ENCODE data around the gene IGFBP7. TPM values are rescaled to one million over a fixed set of nuclear protein-coding genes. Genes with fewer than 3 reads are reported as not detected.

Gene IGFBP7
- total and polyA plus RNA-seq, 10 of the 15 experiments (the other 5 are each of a cell fraction or from before 2014, with no cell fraction given) = 0.69 to 1.9 (median 1.4) TPM; not detected in 5

GRCh38 chr4:57146444-57146843, 36.3 kb upstream of the IGFBP7 start:
- 59% methylated on average over 4 of the region's 4 CpGs for WGBS (ENCODE audit: insufficient coverage, insufficient replicate concordance, low lambda C conversion rate, missing lambda C conversion rate)
- Histone ChIP-seq H3K4me2 (ENCODE audit: control insufficient read depth, insufficient read depth) (no peak overlapping the region), H3K4me3 (no peak overlapping the region), H3K79me2 (ENCODE audit: control insufficient read depth, insufficient read depth, low read length) (no peaks in the 10 kb centered on the region), H3K36me3 (ENCODE audit: control insufficient read depth in 2 of 2, insufficient read depth in 2 of 2, low read length in 1 of 2) (no peaks in the 10 kb centered on the region), H3K4me1 (ENCODE audit: control insufficient read depth, insufficient read depth, low read length) (no peaks in the 10 kb centered on the region), H4K20me1 (ENCODE audit: control insufficient read depth, insufficient read depth) (no peaks in the 10 kb centered on the region), H3K27me3 (replicated peaks in 1 of 2; ENCODE audit: control insufficient read depth in 2 of 2, insufficient read depth in 2 of 2, low read length in 1 of 2) (no peaks in the 10 kb centered on the region), H3K27ac (ENCODE audit: control insufficient read depth, insufficient read depth) (no peak overlapping the region), H3K9me3 (replicated peaks; ENCODE audit: control insufficient read depth, insufficient read depth, low read length) (no peaks in the 10 kb centered on the region), H3K9ac (ENCODE audit: control insufficient read depth, insufficient read depth, low read length) (no peak overlapping the region), H2AFZ (ENCODE audit: control insufficient read depth, low read depth, low read length) (no peak overlapping the region)
- SMC1A ChIA-PET (ENCODE audit: uncharacterized antibody, unreplicated experiment) = no interaction called here
- no TSS peak for BruUV-seq (replicated peaks)
- RAD21 ChIA-PET (ENCODE audit: unreplicated experiment) = no interaction called here
- DNase-seq (ENCODE audit: low read depth, low spot score) (no peak), FAIRE-seq (no peak), ATAC-seq (no peak)
- in situ Hi-C loops (cut with MboI) = no loop called here
- intact Hi-C loops (cut with micrococcal nuclease; ENCODE audit: unreplicated experiment) = no loop called here
- no peak for TF ChIP-seq CHD4 (IDR thresholded peaks at IDR 0.05)
- no peak for TF ChIP-seq POLR2A (IDR thresholded peaks at IDR 0.05; ENCODE audit: low read depth, low read length)
- no peak for TF ChIP-seq BACH1 (IDR thresholded peaks at IDR 0.05; ENCODE audit: borderline replicate concordance)
- TF ChIP-seq STAT3 (IDR thresholded peaks at IDR 0.05; ENCODE audit: low read depth, low read length) = no peak
- TF ChIP-seq BMI1 (IDR thresholded peaks at IDR 0.05; ENCODE audit: borderline replicate concordance) = no peak
- TF ChIP-seq TCF12 (IDR thresholded peaks at IDR 0.05; ENCODE audit: low read depth, low read length) = no peak
- TF ChIP-seq ZNF592 (IDR thresholded peaks at IDR 0.05) = no peak
- TF ChIP-seq ZNF622 (IDR thresholded peaks at IDR 0.05) = no peak
- no peak for TF ChIP-seq BRCA1 (IDR thresholded peaks at IDR 0.05; ENCODE audit: low read depth, low read length)
- TF ChIP-seq CBX5 (IDR thresholded peaks at IDR 0.05; ENCODE audit: low read depth) = no peak
- TF ChIP-seq STAT1 (conservative IDR thresholded peaks at IDR 0.05) = no peak
- no peak for TF ChIP-seq ZBED1 (IDR thresholded peaks at IDR 0.05; ENCODE audit: borderline replicate concordance)
- no peak for TF ChIP-seq EP300 (IDR thresholded peaks at IDR 0.05; ENCODE audit: borderline replicate concordance in 1 of 2, control insufficient read depth in 1 of 2, low read depth in 2 of 2, low read length in 2 of 2)
- no peak for TF ChIP-seq USF2 (IDR thresholded peaks at IDR 0.05; ENCODE audit: borderline replicate concordance, low read depth, low read length)
- POLR2A ChIA-PET = no interaction called here
- CTCF ChIA-PET = no interaction called here

All from GM12878 (cell line).